Suprapubic skin (tissue), 3 donors: ENCODE data around the gene LYG1.

ENCODE experiments used
- EP300 ChIP-seq: sonication (generic); formaldehyde crosslinking; IDR thresholded peaks from one replicate; pipeline ENCODE4 v1.6.1; 2017; ENCODE audit warnings: antibody characterized with exemption
- POLR2A ChIP-seq, 2 donors: fragments of 450-650 bp; IDR thresholded peaks; one replicate each; pipeline ENCODE4 v1.6.1; 2017; ENCODE audit warnings: antibody characterized with exemption in 2 of 2, mild to moderate bottlenecking in 2 of 2, moderate library complexity in 2 of 2
- TF ChIP-seq, protein P1 (sequence below), 2 donors: fragments of 200-600 bp in 1 of 2; fragments of 450-650 bp in 1 of 2; sonication (generic) in 1 of 2; IDR thresholded peaks; one replicate each; pipeline ENCODE4 v1.5.1; 2016 to 2019; ENCODE audit warnings: antibody characterized with exemption in 2 of 2, mild to moderate bottlenecking in 1 of 2, moderate library complexity in 1 of 2

DNA sequence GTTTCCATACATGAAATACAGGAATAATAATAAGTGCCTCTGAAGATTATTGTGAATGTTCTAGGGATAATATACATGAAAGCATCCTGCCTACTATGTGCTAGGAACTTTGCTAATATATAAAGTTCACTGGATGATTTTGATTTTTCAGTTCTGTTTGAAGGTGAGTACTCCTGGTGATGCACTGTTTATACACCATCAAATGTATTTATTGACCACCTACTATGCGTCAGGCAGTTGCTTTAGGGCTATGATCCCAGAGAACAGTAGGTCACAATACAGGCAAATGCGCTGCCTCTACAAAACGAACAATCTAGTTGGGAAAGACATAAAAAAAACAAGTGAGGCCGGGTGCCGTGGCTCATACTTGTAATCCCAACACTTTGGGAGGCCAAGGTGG is 24.4 kb upstream of the LYG1 start:
- TF ChIP-seq, protein P1, sequence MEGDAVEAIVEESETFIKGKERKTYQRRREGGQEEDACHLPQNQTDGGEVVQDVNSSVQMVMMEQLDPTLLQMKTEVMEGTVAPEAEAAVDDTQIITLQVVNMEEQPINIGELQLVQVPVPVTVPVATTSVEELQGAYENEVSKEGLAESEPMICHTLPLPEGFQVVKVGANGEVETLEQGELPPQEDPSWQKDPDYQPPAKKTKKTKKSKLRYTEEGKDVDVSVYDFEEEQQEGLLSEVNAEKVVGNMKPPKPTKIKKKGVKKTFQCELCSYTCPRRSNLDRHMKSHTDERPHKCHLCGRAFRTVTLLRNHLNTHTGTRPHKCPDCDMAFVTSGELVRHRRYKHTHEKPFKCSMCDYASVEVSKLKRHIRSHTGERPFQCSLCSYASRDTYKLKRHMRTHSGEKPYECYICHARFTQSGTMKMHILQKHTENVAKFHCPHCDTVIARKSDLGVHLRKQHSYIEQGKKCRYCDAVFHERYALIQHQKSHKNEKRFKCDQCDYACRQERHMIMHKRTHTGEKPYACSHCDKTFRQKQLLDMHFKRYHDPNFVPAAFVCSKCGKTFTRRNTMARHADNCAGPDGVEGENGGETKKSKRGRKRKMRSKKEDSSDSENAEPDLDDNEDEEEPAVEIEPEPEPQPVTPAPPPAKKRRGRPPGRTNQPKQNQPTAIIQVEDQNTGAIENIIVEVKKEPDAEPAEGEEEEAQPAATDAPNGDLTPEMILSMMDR (IDR thresholded peaks at IDR 0.05) = no peak
- TF ChIP-seq POLR2A (IDR thresholded peaks at IDR 0.05) = no peak
- TF ChIP-seq EP300 = no peak
